ENCODE measurements around the gene SLC27A5. TPM values are rescaled to one million over a fixed set of nuclear protein-coding genes. Genes with fewer than 3 reads are reported as not detected.
A peak's percentile ranks its signal among the peaks of the same experiment; 100 is the strongest.

SLC27A5 gene
- total RNA-seq, 1 experiment from 2014 or later, result 17.1 TPM

- no peaks in the 10 kb centered on the region for H3K9me3 Mint-ChIP-seq
- Histone ChIP-seq H4K91ac (ENCODE audit: insufficient read length, low read depth, low read length) (no peak overlapping the region), H3K56ac (ENCODE audit: insufficient read length, low read depth, low read length) (no peak overlapping the region), H3K9ac (ENCODE audit: extremely low read depth, insufficient read length, low read length) (no peak overlapping the region), H3K4me2 (ENCODE audit: insufficient read depth, insufficient read length, low read length) (peak overlapping the region; percentile 43), H2BK12ac (ENCODE audit: insufficient read length, low read depth, low read length) (no peak overlapping the region), H3K14ac (ENCODE audit: insufficient read depth, low read length) (no peak overlapping the region), H2BK20ac (ENCODE audit: low read depth, low read length, poor library complexity, severe bottlenecking) (no peak overlapping the region), H3K79me1 (ENCODE audit: insufficient read depth, low read depth, low read length, poor library complexity, severe bottlenecking) (no peaks in the 10 kb centered on the region), H4K20me1 (ENCODE audit: control insufficient read depth, insufficient read depth, insufficient read length) (no peaks in the 10 kb centered on the region), H3K23ac (ENCODE audit: insufficient read length, low read depth, low read length) (no peak overlapping the region), H3K27ac (ENCODE audit: insufficient read length, low read depth, low read length) (no peak overlapping the region), H2BK5ac (ENCODE audit: insufficient read length, low read length) (no peak overlapping the region), H3K18ac (ENCODE audit: insufficient read length, low read depth, low read length) (no peak overlapping the region), H2BK120ac (ENCODE audit: low read depth, low read length, poor library complexity, severe bottlenecking) (no peak overlapping the region), H3K4ac (ENCODE audit: low read depth, low read length) (no peak overlapping the region), H2BK15ac (ENCODE audit: low read depth, low read length) (no peak overlapping the region), H3K27me3 (ENCODE audit: insufficient read depth, low read length) (no peaks in the 10 kb centered on the region), H4K8ac (replicated peaks; ENCODE audit: insufficient read length, low read depth, low read length) (no peak overlapping the region), H3K9me3 (ENCODE audit: control insufficient read depth, low read depth, low read length) (no peaks in the 10 kb centered on the region), H4K5ac (ENCODE audit: insufficient read length, low read depth, low read length) (no peak overlapping the region), H3K23me2 (ENCODE audit: insufficient read length, low read depth, low read length, poor library complexity, severe bottlenecking) (peaks cover 7% of the 10 kb centered on the region), H2AK5ac (ENCODE audit: insufficient read length, low read length) (no peak overlapping the region), H2AFZ (ENCODE audit: low read length) (no peak overlapping the region), H3K79me2 (ENCODE audit: insufficient read depth, low read length) (no peaks in the 10 kb centered on the region), H3T11ph (ENCODE audit: low read length) (no peak overlapping the region), H3K4me1 (ENCODE audit: insufficient read depth, low read length) (no peaks in the 10 kb centered on the region)
- WGBS (ENCODE audit: extremely low coverage, insufficient read length, low lambda C conversion rate), result no CpG with 5 or more reads among the region's 27 CpGs
- H3K4me1 Mint-ChIP-seq, result peaks cover 9 to 13% of the 10 kb centered on the region in 2 experiments
- TF ChIP-seq CTCF (conservative IDR thresholded peaks at IDR 0.05), result no peak
- no peaks in the 10 kb centered on the region; the same call in 1 of the 2 replicates for H3K27me3 Mint-ChIP-seq (ENCODE audit: low read depth)
- H3K36me3 Mint-ChIP-seq (ENCODE audit: insufficient read depth in 1 of 3, low read depth in 3 of 3), result peaks cover 0 to 25% (median 4%) of the 10 kb centered on the region in 3 experiments; a peak in 5 of 7 replicates
- peak overlapping the region; percentile 88 to 94 for H3K4me3 Mint-ChIP-seq
- H3K27ac Mint-ChIP-seq, result peak overlapping the region in 2 of 3 experiments; percentile 97 to 98; a peak in 3 of 7 replicates
- DNase-seq, result peak; percentile 18
These were observed 36.6 kb downstream of the SLC27A5 start for GRCh38 chr19:58474997-58475713.
